HG03457 (cell line): Measurements from ENCODE around the gene ADCYAP1R1.

ENCODE experiments used
- ATAC-seq: cut with Tn5 transposase; IDR thresholded peaks from one replicate; pipeline ENCODE4 v1.9.1; 2021; ENCODE audit warnings: moderate number of reproducible peaks; ENCODE audit not compliant: unreplicated experiment

Gene ADCYAP1R1

DNA sequence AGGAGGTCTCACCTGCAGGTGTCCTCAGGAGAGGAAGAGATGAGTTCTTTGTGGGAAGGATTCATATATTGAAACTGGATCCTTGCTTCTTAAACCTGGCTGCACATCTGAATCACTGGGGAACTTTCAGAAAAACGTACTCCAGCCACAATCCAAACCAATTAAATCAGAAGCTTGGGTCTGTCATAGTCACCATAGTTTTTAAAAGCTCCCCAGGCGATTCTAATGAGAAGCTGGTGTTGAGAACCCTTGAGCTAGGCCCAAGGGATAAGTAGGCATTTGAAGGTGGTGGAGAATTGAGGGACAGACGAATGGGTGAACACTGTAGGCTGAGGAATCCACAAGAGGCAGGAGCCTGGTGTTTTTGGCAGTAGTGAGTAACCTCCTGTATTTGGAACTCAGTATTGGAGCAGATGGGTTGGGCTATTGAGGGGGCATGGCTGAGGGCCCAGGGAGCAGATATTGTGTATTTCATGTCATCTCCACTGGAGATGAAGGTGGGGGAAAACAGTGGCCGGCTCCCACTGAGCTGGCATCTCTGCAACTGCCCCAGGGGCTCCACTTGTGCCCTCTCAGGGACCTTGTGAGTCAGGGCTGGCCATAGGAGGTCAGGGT is 14.5 kb downstream of the ADCYAP1R1 start:
- no peak for ATAC-seq

DNA sequence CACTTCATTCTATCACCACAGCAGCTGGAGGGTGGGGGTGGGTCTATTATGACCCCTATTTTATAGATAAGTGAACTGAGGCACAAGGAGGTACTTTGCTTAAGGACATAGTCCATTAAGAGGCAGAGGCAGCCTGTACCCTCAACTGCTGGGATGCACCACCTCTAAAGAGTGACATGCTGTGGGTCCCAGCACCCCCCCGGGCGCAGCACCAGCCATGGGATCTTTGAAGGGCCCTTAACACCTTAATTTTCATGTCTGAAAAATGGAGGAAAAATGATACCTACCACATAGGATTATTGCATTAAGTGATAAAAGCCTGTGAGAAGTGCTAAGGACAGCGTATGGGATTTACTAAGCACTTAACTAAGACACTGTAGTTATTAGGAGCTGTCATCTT is 15.4 kb downstream of the ADCYAP1R1 start:
- ATAC-seq = no peak

DNA sequence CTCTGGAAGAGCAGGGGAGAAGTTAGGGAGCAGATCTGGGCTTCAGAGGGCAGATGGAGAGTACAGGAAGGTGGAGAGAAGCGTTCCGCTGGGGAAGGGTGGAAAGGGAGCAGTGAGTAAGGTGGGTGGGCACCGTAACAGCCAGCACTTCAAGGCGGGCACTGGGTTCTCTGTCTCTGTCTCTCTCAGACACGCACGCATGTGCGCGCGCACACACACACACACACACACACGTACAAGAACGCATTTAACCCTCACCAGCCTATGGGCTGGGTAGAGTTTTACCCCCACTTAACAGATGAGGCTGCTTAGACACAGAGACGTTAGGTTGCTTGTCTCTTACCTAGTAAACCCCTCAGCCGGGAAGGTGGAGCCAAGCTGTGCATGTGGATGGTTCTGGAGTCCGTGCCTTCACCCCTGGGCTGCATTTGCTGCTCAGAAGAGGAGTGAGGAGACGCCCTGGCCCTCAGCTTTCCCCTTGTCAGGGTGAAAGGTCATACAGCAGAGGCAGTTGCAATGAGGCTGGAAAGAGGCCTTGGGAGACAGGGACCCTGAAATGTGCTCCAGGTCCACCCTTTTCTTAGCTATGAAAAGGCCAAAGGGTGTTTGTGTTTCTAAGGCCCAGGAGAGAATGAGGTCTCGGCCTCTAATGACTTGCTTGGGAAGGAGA is 16.0 kb downstream of the ADCYAP1R1 start:
- no peak for ATAC-seq

DNA sequence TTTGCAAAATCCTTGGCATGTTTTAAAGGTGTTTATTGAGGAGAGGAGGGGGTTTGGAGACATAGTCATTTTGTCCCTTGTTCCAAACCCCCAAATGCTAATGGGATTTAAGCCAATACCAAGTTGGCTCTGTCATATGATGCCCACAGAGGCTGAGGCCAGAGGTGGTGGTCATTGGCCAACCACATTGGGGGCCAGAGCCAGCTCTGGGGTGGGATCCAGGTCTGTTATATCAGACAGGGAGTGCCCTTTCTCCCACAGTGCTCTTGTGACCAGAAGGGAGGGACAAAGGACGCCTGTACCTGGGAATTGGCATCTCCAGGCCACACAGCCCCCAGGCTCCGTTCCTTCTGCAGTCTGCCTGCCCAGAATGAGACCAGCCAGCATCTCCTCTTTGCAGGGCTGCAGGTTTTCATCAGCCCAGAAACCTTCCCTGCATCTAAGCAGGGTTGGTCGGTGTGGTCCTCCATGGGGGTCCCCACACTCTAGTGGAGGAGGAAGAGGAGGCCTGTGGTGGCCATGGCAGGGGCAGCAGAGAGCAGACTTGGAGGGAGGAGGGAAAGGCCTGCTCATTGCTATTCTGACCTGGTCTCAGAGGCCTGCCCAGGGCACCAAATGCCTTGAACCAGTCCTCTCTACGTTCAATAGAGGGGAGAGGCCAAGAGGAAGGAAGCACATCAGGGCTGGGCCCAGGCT is 17.9 kb downstream of the ADCYAP1R1 start:
- no peak for ATAC-seq

DNA sequence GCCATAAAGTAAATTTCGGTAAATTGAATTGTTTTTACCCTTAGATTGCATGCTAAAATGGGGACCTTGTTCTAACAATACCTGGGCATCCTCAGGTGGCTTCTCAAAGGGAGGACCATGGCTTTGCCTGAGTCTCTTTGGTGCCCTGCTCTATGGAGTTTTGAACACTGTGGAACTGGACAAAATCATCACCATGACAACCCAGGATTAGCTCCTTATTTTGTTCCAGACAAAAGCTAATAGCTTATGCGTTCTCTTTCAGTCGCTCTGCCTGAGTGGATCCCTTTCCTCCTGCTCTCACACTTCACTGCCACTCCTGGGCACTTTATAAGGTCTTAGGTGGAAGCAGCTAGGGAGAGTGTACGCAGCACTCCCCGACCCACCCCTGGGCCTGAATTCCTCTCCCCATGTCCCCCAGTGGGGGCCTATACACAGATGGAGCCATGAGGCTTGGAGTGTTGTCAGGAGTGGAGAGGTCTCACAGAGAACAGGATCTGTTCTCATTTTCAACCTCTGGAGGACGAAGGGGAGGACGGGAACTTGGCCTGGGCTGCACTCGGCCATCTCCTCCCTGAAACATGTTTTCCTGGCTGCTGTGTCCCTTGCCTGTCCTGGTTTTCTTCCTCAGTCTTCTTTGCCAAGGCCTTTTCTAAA is 19.0 kb downstream of the ADCYAP1R1 start:
- no peak for ATAC-seq

DNA sequence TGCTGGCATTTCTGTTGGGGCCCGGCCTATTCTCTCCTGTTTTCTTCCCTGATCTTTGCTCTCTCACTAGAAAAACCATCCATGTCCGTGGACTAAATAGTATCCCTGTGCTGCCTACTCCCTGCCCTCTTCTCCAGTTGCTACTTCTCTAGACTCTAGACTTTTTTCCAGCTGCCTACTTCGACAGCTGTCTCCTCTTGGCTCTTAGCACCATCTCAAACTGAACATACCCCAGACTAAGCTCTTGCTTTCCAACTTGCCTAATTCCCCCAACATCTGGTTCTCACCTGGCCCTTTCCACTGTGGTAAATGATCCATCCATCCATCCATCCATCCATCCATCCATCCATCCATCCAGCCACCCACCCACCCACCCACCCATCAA is 19.5 kb downstream of the ADCYAP1R1 start:
- ATAC-seq = no peak

DNA sequence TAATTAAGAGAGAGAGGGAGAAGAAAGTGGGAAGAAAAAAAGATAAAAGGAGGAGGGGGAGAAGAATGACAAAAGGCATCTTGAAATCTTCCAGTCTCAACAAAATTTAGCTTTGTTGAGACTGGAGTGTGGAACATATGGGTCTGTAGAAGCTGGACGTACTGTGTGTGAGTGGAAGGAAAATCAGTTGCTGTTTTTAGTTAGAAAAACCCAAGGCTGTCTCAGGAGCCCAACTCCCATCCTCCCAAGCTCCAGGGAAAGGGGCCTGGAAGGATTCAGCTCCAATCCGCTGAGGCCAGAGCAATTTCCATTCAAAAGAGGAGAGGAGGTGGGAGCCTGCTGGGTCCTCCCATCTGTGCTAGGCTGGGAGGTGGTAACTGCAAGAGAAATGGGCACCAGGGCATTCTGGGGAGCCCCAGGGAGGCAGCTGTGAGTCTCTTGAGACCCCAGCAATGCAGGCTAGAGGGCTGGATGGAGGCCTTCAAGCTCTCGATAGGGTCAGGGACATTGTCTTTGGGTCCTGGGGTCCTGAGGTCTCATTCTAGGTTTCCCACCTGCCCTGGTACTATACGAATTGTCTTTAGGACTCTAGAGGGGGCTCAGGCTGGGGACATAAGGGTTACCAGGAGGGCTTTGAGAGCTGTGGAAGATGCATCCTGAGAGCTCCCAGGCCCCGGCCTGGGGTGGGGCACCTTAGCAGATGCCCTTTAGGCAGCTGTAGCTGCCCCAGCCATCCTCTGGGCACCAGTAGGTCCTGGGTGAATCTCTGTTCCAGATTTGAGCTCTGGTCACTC is 21.4 kb downstream of the ADCYAP1R1 start:
- no peak for ATAC-seq

DNA sequence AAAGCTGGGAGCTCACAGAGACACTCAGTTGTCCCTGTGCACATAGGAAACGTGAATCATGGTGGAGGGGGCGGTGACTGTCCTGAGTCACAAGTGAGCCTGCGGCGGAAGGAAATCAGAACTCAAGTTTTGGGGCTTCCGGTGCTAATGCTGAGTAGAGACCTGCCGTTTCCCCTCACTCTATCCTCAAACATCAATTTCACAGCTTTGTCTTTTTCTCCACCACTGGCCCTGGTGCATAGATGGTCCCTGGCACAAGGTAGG is 21.9 kb downstream of the ADCYAP1R1 start:
- no peak for ATAC-seq

DNA sequence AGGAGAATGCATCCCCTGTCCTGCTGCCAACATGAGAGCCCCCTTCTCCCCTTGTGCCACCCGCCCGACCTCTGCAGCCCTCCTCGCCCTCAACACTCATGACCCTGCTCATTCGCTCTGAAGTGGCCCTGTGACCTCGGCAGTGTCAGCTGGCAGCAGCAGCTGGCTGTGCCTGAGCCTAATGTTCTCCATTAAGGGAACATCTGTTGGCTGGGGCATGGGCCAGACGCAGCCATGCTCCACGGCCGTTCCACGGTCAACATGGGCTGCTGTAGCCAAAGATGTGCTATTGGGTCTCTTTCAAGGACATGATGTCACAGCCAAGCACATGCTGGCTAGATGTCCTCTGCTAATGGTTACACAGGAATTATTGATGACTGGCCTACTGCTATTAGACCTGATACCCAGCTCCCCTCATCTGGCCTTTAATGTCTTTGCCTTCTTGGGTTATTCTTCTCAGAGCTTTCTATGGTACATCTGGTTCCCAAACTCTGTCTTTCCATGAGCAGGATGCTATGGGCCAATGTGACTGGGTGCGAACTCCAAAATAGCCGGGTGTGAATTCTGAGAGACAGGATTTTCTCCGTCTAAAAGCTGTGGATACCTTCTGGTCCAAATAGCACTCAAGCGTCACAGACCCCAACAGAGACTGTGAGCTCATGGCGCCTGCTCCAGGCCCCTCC is 22.4 kb downstream of the ADCYAP1R1 start:
- no peak for ATAC-seq

DNA sequence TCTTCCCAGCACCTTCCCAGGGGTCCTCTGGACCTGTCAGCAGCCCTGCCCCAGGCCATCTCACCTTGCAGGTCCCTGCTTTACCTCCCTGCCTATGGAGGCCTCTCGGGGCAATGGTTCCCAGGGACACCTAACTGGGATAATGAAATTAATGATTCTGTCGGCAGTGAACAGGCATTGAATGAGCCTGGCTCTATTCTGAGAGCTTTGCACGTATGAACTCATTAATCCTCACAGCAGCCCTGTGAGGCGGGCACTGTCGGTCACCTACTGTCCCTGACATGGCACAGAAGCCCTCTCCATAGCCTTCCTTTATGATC is 22.9 kb downstream of the ADCYAP1R1 start:
- ATAC-seq = no peak

DNA sequence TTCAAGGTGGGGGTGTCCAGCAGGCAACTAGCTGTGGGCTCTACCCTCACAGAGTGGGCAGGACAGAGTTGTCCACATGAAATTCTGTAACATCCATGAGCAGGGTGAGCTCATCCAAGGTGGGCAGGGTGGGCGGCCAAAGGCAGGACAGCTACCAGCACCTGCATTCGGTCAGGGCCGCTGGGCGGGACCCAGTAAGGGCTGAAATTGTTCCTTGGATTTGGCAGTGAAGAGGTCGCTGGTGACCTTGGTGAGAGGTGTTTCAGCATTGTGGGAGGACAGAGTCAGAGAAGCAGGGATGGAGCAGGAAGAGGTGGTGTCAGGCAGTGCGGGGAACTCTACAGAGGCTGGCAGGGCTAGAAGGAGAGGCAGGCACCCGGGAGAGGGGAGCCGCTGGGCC is 23.9 kb downstream of the ADCYAP1R1 start:
- no peak for ATAC-seq

DNA sequence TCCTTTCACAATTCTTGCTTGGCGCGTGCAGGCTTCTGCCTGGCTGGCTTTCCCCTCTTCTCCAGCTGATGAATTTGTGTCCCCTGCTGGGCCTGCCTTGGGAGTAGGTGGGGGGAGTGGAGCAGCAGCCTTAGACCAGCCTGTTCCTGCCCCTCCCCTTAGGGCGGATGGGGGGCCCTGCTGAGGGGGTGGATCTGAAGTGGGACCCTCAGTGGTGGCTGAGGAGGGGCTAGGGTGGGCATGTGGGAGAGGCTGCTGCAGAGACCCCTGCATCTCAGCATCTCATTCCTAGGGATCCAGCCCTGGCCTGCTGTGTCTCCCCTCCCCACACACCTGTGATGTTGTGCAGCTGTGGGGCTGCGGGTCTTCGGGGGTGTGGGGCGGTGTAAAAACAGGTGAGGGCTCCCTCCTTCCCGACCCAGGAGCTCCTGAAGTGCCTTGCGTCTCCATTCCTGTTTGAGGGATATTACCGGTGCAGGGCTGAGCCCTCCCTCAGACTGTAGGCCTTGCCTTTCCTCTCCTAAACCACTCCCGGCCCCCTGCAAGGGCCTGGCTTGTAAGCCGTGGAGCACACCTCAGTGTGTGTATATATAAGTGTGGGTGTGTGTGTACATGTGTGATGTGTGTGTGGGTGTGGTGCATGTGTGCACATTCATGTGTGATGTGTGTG is 24.7 kb downstream of the ADCYAP1R1 start:
- ATAC-seq = no peak

DNA sequence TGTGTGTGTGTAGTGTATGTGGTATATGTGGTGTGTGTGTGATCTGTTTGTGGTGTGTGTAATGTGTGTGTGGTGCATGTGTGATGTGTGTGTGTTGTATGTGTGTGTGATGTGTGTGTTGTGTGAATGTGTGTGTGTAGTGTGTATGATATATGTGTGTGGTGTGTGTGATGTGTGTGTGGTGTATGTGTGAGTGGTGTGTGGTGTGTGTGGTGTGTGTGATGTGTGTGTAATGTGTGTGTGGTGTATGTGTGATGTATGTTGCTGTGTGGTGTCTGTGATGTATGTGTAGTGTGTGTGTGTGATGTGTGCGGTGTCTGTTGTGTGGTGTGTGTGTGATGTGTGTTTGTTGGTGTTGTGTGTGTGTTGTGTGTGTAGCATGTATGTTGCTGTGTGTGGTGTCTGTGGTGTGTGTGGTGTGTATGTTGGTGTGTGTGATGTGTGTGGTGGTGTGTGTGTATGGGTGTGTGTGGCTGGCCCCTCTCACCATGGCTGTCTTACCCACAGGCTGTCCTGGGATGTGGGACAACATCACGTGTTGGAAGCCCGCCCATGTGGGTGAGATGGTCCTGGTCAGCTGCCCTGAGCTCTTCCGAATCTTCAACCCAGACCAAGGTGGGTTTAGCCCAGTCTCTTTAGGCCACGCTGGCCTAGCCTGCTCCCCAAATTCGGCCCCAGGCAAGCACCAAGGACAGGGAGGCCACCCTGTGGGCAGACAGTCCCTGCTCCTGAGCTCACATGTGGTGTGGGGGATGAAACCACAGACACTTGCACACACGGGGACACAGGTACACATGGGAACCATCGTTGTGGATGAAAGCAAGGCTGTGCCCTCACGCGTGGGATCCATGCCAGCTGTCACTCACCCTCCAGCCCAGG is 25.6 kb downstream of the ADCYAP1R1 start:
- no peak for ATAC-seq

DNA sequence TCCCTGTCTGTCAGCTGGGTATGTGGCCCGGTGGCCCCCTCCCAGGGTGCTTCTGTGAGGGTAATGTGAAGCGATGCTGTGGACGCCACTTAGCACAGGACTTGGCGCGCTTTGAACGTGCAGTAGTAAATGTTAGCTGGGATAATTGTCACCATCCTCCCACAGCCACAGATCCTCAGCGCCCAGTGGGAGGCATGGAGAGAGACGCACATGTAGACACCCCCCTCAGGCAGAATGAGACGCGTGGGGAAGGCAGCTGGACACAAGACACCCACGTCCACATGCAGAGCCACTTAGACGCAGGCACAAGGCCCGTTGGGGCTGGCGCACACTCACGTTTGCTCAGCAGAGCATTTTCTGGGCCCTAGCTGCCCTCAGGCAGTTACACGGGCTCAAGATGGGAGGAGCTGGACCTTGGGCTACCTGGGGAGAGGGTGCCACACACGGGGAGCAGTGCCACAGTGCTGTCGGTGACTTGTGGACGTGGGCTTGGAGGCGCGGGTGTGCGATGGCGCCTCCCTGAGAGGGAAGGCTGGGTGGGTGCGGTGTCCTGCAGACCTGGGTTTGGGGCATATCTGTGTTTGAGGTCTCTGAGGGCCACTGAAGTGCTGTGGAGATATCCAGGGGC is 26.4 kb downstream of the ADCYAP1R1 start:
- ATAC-seq = no peak

DNA sequence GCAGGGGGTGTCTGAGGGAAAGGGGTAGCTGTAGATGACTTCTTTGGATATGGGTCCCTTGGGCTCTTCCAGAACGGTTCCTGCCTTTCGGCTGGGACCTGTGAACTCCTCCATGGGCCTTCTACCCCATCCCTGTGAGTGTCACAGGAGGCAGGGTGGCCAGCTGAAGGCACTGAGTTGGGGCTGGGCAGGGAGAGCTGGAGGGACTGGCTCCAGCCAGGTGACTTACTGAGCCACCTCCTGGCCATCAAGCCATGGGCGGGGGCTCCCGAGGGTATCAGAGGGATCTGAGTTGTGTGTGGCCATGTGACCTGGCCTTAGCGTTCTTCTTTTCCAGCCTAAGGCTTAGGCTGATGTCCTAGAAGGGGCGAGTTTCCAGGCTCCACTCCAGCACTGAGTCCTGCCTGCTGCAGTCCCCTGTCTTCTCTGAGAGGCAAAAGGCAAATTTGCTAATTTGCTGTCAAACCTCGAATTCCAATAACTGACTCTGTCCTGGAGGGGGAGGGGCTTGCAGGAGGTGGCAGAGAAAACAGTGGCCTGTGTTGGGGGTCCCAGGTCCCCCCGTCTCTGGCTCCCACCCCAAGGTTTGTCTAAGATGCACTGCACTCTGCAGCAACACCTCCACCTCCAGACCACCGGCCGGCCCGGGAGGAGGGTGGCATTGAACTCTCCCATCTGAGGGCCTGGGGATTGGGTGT is 27.2 kb downstream of the ADCYAP1R1 start:
- ATAC-seq = no peak

DNA sequence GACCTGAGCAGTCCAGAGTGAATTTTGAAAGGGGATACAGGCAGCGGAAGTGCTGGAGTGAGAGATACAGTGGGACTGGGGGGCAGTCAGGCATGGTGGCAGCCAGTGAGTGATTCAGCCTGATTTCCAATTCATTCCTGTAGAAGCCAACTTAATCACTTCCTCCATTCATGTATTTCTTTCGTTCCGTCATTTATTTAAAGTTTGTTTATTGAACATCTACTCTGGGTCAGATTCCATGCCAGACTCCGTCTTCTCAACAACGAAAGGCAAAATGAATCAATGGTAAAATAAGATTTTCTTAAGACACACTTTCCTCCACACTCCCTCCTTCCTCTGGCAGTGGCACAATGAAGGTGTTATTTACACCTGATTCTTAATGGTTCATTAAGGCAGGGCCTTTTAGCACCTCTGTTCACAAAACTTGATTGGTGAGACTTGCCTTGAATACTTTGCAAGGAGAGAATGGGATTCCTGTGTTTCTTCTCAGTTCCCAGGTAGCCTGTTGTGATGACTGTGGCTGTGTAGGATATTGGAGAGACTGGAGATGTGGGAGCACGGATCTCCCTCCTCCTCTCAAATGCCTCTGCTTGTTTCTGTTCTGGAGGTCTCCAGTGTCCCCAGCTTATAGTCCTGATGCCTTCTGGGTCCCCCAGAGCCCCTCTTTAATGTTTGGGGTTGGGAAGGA is 27.9 kb downstream of the ADCYAP1R1 start:
- ATAC-seq = no peak

DNA sequence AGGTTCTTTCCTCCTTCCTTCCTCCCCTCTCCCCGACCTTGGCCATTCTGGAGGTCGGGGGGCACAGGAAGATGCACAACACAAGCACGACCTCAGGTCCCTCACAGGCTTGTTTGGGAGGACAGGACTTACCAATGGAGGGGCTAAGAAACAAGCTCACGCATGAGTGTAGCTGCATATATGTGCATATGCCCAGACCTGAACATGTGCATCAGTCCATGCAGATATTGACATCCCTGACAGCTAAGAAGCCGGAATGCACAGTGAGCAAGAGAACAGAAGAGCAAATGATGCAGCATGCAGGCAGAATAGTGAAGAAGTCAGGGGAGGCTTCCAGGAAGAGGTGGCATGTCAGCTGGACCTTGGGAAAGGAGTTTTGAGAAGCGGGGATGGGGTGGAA is 28.7 kb downstream of the ADCYAP1R1 start:
- ATAC-seq = no peak

DNA sequence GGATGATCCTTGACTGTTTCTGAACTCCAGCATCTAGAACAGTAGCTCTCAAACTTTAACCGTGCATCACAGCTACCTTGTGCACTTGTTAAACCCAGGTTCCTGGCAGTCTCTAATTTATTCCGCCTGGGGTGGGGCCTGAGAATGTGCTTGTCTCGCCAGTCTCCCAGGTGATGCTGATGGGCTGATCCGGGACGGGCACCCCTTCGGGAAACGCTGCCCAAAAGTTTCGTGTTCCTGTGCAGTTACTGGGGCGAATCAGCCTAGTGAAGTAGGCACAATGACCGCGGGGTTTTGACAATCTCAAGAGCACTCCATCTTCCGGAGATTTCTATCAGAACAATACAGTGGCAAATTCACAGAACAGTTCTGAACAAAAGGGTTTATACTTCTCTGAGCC is 29.9 kb downstream of the ADCYAP1R1 start:
- no peak for ATAC-seq
